GM21723 (cell line): ENCODE measurements around the gene DLX4.

Experiments
- ATAC-seq: cut with Tn5 transposase; IDR thresholded peaks from one replicate; pipeline ENCODE4 v1.9.1; 2021; ENCODE audit warnings: mild to moderate bottlenecking, moderate library complexity; ENCODE audit not compliant: unreplicated experiment

The DLX4 gene

GRCh38 chr17:50003911-50004310 is 34.9 kb downstream of the DLX4 start:
- ATAC-seq, result no peak

DNA sequence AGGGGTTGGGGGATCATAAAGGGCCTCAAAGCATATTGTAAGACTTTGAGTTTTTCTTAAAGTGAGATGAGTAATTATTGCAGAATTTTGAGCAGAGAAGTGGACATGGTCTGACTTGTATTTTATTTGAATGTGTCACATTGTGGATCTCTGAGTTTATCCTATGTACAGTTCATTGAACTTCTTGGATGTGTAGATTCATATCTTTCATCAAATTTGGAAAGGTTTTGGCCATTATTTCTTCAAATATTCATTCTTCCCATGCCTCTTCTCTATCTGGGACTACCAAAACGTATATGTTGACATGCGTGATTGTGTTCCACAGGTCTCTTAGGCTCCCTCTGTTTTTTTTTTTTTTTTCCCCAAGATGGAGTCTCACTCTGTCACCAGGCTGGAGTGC is 40.3 kb downstream of the DLX4 start:
- no peak for ATAC-seq

GRCh38 chr17:50013079-50013478 is 44.1 kb downstream of the DLX4 start:
- no peak for ATAC-seq

- no peak for ATAC-seq
Measured at GRCh38 chr17:50014471-50015088, 45.6 kb downstream of the DLX4 start.

GRCh38 chr17:50015146-50015545 is 46.2 kb downstream of the DLX4 start:
- no peak for ATAC-seq

GRCh38 chr17:50018909-50019308 is 49.9 kb downstream of the DLX4 start:
- ATAC-seq, result no peak

DNA sequence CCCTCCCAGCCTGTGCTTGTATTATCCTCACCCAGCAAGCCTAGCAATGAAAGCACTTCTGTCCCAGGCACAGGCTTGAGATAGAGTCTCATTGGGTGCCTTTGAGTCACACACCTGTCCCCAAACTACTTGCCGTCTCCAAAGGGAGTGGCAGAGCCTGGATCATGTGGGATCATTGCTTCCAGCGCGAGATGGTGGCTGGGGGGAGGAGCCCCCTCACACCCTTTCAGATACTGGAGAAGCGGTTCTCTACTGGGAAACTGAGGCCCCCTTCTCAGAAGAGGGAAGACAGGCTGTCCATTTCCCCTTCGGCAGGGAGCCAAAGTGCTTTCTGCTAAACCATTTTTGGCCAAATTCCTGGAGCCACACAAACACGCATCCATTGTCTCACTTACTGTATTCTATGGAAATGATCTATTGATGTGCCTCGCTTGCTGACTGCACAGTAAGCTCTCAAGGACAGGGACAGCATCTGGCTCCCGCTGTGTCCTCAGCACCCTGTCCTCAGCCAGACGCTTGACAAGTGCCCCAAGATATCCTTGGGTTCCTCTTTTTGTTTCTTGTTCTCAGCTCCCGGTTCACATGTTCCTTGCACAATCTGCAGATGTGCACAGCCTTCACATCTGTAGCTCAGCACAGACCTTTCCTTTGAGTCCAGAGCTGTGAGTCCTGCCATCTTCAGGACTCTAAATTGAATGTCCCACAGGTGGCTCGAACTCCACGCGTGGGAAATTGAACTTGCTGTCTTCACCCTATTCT is 52.0 kb downstream of the DLX4 start:
- ATAC-seq, result no peak

- ATAC-seq, result no peak
Measured at GRCh38 chr17:50021681-50022370, 52.8 kb downstream of the DLX4 start.

DNA sequence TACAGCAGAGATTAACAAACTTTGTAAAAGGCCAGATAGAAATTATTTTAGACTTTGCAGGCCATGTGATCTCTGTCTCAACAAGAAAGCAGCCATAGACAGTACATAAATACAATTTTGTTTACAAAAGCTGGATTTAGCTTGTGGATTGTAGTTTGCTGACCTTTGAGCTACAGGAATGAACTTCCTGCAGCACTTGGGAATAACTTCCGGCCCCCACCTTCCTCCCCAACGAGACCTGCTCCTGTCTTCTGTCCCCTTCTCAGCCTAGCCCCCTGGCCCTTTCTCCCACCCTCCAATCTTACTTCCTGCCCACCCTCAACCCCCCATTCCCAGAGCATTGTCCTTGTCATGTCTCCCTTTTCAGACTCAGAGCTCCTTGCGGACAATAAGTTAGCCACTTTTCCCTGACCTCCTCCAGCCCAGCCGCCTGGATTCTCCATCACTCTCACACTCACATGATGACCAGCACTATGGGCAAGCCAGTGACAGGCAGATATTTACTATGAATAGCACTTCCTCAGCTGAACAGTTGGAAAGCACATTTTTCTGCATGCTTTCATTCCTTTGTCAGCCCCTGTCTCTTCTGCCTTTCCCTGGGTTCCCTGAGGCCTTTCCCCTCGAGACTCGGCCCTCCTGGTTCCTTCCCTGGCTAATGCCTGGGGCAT is 53.6 kb downstream of the DLX4 start:
- no peak for ATAC-seq

DNA sequence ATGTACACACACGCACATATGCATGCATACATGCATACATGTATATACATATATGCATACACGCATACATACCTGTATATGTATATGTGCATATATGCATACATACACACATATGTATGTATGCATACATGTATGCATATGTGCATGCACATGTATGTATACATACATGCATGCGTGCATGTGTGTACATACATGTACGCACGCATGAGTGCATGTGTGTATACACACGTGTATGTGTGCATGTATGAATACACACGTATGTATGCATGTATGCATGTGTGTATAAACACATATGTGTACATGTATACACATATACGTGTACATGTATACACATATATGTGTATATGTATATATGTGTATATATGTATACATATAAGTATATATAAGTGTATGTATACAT is 54.5 kb downstream of the DLX4 start:
- ATAC-seq, result no peak
